GM12892 (cell line): ENCODE results near the gene PROP1.
"Not testable (repeated sequence)": the region's sequence is repeated elsewhere in the genome, so short reads cannot be mapped to it uniquely, and the experiment has no call there.

ENCODE experiments used
- DNase-seq: peaks from one replicate; pipeline ENCODE4 v3.0.0; 2011; ENCODE audit not compliant: insufficient read length
- FAIRE-seq: peaks from 2 replicates; lab custom pipeline; 2011; peaks lifted over from hg19 to GRCh38; lab: Jason Lieb, UNC
- POLR2A ChIP-seq: IDR thresholded peaks from 2 replicates; pipeline ENCODE4 v1.6.1; 2011; ENCODE audit warnings: low read depth, low read length, control low read depth
- POLR2AphosphoS5 ChIP-seq: IDR thresholded peaks from 2 replicates; pipeline ENCODE4 v1.6.1; 2011; ENCODE audit warnings: low read depth, low read length, control low read depth
- TAF1 ChIP-seq: IDR thresholded peaks from 2 replicates; pipeline ENCODE4 v1.6.1; 2011; ENCODE audit warnings: low read depth, mild to moderate bottlenecking, control low read depth, low read length, borderline replicate concordance

Gene PROP1

GRCh38 chr5:177958696-177959095, 37.3 kb downstream of the PROP1 start:
- no peak for DNase-seq
- TF ChIP-seq POLR2A (no peak), POLR2AphosphoS5 (no peak), TAF1 (no peak)
- no peak for FAIRE-seq

- DNase-seq = no peak
- FAIRE-seq = no peak
- TF ChIP-seq POLR2AphosphoS5 (no peak), POLR2A (no peak), TAF1 (no peak)
These were observed 38.8 kb downstream of the PROP1 start for GRCh38 chr5:177957241-177957640.

DNA sequence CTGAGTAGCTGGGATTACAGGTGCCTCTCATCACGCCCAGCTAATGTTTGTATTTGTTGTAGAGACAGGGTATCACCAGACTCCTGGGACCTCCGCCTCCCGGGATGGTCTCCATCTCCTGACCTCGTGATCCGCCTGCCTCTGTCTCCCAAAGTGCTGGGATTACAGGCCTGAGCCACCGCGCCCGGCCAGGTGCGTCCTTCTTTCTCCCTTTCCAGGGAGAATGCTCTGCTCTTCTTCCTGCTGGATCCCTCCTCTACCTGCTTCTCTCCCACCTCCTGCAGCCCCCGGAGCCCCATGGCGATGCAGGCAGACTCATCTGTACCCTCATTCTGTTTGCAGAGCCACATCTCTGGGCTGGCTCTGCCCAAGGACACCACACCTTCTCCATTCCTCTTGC, 42.9 kb downstream of the PROP1 start:
- not testable (repeated sequence) for FAIRE-seq, DNase-seq

DNA sequence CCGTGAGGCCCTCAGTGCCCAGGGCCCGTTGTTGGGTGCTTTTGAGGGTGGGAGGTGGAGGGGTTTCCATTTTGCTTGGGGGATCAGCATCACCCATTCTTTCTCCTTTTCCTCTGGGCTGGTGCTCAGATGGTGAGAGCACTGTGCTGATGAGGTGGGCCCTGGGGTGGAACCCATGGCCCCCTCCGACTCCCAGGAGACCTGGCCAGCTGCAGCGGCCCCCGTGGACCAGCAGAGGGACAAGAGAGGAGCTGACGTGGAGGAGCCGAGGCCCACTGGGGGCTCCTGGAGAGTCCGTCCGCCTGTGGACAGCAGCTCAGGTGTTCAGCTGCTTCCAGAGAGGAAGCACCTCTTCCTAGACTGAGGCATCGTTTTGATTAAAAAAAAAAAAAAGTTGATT, 46.4 kb downstream of the PROP1 start:
- FAIRE-seq, DNase-seq: not testable (repeated sequence)

DNA sequence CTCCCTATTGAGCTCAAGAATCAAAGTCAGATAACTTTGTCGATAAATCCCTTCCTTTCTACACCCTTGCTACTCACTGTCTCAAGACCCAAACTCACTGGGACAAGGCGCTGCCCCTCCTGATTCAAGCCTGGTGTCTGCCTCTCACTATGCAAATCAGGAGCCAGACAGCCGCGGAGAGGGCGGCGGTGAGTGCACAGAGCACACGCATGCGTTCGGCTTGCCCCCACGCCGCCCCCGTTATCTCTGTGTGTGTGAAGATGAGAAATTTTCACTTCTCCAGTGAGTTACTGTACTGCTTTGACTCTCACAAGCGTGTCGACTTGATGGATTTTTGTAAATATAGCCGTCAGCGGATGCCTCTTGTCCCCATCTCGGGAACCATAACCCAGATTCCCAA, 47.0 kb downstream of the PROP1 start:
- DNase-seq, FAIRE-seq: not testable (repeated sequence)

DNA sequence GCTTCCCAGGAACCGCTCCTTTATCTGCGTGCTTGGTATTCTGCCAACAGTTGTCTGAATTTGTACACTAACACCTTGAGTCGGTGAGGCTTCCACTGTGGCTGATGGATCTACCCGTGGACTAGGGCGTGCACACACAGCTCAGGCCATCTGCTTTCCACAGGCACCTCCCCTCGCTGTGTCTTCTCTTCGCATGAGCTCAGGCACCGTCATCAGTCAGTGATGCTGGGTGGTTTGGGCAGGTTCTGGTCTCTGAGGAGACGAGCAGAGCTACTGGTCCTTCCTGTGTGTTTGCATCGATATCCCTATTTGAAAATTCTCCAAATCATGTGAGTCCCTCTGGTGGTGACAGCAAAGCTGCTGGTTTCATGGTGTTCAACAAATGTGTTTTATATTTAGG, 48.1 kb downstream of the PROP1 start:
- not testable (repeated sequence) for FAIRE-seq, DNase-seq

DNA sequence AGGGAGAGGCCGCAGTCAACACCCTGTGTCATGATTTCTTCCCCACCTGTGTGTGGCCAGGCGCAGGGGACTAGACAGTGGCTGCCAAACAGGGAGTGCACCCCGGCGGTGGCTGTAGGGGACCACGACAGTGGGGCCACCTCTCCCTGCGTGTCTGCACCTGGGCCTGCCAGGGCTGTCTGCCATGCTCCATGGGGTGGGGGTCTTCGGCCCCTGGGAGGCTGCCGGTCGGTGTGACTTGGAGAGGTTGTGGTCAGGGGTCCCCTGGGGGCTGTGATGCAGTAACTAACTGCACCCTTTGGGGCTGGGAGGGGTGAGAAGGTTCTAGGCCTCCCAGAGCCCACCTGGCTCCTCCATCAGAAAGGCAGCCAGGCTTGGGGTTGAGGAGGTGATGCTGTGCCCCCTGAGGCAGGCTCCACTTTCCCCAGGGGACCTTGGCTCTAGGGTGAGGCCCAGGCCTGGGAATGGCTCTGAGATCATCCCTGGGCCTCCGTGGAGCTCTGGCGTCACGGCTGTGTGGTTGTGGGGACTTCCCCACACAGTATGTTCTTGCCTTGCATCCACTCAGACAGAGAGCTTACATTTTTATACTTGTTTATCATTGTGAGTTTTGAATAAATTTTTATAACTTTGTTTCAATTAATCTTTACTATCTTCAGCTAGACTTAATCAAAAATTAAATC, 50.3 kb downstream of the PROP1 start:
- not testable (repeated sequence) for DNase-seq, FAIRE-seq

DNA sequence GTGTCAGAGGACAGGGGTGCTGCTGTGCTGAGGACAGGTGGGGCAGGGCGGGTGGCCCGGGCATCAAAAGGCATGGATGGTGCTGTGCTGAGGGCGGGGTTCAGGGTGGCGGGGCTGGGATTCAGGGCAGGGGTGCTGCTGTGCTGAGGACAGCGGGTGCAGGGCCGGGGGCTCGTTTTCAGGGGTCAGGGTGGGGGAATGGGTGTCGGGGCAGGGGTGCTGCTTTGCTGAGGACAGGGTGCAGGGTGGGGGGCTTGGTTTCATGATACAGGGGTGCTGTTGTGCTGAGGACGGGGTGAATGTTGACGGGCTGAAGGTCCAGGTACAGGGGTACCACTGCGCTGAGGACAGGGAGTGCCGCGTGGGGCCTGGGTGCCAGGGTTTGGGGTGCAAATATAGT, 50.9 kb downstream of the PROP1 start:
- DNase-seq, FAIRE-seq: not testable (repeated sequence)

DNA sequence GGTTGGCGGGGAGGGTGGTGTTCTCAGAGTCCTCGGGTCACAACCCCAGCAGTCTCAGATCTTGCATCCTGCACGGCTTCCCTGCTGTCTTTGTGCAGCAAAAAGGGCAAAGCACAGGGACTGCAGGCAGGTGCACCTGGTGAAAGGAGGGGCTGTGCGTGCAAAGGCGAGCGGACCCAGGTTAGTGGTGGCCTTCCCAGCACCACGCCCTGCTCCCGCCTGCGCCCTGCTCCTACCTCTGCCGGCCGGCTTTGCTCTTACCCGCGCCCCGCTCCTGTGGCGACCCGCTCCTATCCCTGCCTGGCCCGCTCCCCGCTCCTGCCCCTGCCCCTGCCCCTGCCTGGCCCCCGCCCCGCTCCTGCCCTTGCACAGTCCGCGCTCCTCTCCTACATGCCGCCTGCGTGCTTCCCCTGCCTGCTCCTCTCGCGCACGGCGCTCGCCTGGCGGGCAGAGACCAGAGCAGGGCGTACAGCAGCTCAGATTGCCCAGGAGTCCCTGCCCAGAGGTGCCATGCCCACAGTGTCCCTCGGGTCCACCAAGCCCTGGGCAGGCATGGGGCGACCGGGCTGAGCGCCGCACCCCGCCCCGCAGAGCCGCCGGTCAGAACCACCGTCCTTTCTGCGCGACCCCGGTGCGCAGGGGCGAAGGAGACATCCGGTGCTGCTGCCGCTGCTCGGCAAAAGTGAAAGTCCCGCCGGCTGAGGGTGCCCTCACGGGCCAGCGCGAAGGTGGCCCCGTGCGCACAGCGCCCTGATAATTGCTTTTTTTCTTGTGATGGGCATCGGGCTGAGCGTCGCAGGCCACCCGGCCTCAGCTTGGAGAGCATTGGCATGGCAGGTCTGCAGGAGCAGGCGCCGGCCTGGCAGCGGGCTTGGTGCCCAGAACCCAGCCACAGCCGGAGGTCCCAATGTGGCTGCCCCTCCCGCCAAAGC, 52.0 kb downstream of the PROP1 start:
- peak; percentile 69 for FAIRE-seq
- not testable (repeated sequence) for DNase-seq

DNA sequence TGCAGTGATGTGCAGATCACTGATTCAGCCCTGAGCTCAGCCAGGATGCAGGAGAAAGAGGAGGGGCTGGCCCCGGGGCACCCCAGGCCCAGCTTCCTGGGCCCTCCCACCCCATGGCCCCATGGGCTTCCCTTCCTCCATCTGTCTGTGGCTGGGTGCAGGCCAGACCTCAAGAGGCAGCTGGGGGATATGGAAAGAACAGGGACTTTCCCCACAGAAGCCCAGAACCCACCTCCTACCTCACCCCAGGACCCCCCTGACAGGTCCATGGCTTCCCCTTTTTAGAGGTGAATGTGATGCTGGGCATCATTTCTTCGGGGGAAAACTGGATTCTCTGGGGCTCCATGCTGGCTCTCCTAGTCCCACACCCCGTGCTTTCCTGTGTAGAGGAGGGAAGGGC, 53.1 kb downstream of the PROP1 start:
- DNase-seq, FAIRE-seq: not testable (repeated sequence)
